Glomerular visceral epithelial cell (primary cell): Measurements from ENCODE around the gene PCIF1.
"Not testable (repeated sequence)": the region's sequence is repeated elsewhere in the genome, so short reads cannot be mapped to it uniquely, and the experiment has no call there.

Experiments used
- DNase-seq: peaks from one replicate; pipeline ENCODE4 v3.0.0-alpha.2; 2016; ENCODE audit errors: extremely low spot score

Gene PCIF1

GRCh38 chr20:45947110-45947866, 12.8 kb downstream of the PCIF1 start:
- no peak for DNase-seq

DNA sequence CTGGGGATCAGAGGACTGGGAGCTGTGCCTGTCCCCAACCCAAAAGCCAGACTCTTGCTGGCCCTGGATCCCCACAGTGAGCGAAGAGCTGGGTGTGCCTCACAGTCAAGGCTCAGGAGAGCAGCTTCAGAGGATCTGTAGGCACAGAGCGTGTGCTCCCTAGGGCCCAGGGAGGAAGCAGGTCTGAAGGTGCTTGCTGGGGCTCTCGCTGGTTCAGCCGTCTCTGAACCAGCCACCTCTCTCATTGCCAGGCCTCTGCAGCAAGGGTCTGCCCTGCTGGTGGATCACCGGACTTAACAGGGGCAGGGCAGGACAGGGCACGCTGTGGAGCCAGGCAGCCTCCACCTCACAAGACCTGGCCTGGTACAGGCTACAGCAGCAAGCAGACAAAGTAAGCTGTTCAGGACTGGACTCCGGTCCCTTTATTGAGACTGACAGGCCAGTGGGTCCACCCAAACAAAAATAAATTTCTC, 13.8 kb downstream of the PCIF1 start:
- no peak for DNase-seq

GRCh38 chr20:45948742-45949541, 14.5 kb downstream of the PCIF1 start:
- DNase-seq: no peak

DNA sequence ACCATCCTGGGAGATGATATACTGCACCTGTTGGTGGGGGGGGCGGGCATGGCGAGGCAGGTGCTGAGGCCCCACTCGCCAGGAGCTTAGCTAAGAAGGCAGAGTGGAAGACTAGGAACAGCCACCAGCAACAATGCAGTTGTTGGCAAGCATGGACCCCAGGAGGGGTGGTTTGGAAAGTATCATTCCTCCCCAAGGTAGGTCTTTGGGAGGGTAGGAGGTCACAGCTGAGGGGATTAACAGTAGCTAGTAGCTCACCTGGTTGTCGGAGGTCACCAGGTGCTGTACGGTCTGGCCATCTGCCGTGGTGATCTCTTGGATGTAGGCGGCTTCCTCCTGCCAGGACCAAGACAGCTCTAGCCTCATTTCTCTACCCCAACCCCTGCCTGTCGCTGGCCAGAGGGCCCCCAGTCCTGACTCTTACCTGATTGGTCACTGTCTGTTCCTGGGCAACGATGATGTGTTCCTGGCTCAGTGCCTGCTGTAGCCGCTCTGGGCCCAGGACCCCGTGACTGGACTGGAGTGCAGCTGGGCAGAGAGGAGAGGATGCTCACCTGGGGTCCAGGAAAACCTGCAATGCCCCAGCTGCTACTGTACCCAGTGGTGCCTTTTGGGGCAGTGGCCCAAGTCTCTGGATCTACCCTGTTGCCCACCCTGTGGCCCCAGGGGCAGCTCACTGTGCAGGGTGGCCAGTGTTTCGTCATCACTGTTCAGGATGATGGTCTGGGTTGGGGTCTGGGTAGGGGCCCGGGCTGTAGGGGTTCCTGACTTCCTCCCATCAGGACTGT, 15.3 kb downstream of the PCIF1 start:
- DNase-seq: no peak

- DNase-seq: no peak
Measured at GRCh38 chr20:45950330-45950646, 15.8 kb downstream of the PCIF1 start.

- no peak for DNase-seq
Measured at GRCh38 chr20:45951925-45952834, 17.7 kb downstream of the PCIF1 start.

- DNase-seq: no peak
Measured at GRCh38 chr20:45952861-45953260, 18.4 kb downstream of the PCIF1 start.

DNA sequence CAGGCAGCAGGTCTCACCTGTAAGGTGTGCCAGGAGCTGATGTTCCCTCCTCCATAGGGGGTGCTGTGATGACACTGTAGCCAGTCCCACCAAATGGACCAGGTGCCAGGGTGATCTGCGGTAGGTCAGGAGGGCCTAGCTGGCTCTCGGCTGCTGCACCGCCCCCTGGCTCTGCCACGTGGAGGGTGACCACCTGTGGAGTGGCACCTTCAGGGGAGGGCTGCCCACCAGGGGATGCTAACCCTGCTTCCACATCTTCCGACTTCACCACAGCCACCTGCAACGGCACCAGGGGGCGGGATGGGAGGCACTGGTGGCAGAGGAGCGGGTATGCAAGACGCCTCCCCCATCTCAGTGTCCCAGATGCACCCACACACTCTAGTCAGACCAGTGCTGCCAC, 19.2 kb downstream of the PCIF1 start:
- no peak for DNase-seq

DNA sequence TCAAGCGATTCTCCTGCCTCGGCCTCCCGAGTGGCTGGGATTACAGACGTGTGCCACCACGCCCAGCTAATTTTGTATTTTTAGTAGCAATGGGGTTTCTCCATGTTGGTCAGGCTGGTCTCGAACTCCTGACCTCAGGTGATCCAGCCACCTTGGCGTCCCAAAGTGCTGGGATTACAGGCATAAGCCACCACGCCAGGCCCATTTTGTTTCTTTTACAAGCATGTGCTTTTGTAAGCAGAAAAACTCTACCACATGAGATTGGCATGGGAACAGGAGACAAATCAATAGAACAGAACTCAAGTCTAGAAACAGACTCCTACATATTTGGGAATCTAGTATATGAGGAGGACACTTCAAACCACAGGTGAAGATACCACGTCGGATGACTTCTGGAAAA, 21.8 kb downstream of the PCIF1 start:
- not testable (repeated sequence) for DNase-seq

- no peak for DNase-seq
Measured at GRCh38 chr20:45957021-45957941, 22.8 kb downstream of the PCIF1 start.

GRCh38 chr20:45958593-45958992, 24.1 kb downstream of the PCIF1 start:
- no peak for DNase-seq

GRCh38 chr20:45959126-45959525, 24.6 kb downstream of the PCIF1 start:
- DNase-seq: no peak

DNA sequence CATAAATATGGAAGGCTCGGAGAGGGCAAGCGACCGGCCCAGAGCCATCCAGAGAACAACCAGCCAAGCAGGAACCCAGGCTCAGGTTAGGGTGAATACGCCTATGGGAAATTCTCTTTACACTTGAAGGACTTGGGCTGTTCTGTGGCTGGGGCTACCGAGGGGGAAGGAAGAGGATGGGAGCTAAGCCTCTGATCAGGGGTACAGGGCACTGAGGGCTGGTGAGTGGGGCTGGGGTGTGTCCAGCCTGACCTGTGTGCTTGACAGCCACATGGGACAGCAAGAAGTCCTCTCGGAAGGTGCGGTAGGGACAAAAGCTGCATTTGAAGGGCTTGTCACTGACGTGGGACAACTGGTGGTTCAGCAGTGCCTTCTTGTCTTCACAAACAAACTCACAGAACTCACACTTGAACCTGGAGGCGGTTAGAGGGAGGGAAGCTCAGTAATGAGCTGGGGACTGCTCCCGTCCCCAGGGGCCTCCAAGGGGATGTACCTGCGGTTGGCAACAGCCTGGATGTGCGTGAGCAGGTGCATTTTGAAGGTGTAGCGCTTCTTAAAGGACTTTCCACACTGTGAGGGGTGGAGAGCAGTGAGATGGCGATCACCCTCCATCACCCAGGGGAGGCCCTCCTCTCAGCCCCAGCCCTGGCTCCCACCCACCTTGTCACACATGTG, 25.6 kb downstream of the PCIF1 start:
- no peak for DNase-seq

DNA sequence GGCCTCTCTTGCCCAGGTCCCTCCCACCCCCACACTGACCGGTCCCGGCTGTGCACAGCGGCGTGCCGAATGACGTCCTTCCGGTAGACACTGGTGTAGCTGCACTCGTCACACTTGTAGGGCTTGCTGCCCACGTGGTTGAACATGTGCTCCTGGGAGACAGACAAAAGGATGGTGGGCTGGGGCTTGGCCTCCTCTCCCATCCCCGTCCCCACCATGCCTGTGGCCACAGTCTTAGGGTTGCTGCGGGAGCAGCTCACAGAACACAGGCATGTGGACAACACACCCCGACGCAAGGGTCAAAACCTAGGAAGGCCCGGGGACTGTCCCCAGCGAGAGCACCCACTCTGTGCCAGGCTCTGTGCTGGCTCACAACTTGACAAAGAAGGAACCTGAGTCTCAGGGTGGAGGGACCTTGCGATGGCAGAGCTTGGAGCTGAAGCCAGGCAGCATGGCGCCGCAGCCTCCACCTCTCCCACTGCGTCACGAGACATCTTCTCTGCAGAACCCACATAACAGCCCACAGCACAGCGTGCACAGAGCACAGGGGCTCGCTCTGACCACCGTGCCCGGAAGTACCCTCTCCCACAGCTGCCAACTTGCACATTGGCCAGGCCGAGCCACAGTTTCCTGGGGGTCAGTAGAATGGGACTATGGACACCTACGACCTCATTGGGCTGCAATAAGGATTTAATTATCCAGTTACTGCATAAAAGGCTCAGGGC, 27.7 kb downstream of the PCIF1 start:
- DNase-seq: no peak

- DNase-seq: peak; percentile 37
Measured at GRCh38 chr20:45963059-45964005, 28.8 kb downstream of the PCIF1 start.

DNA sequence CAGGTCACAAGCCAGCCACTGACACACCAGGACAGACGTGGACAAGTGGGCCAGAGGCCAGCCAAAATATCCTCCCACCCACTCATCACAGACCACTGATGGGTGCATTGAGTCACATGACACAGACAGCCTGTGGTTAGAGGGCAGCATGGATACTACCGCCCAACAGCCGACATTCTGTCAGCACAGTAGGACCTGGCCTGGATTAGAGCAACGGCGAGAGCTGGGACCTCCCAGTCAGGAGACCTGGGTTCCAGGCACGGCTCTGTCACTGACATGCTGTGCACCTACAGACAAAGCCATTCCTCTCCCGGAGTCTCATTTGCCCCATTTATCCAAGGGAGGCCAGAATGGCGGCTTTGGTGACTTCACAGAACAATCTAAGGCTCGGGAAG, 29.5 kb downstream of the PCIF1 start:
- no peak for DNase-seq

DNA sequence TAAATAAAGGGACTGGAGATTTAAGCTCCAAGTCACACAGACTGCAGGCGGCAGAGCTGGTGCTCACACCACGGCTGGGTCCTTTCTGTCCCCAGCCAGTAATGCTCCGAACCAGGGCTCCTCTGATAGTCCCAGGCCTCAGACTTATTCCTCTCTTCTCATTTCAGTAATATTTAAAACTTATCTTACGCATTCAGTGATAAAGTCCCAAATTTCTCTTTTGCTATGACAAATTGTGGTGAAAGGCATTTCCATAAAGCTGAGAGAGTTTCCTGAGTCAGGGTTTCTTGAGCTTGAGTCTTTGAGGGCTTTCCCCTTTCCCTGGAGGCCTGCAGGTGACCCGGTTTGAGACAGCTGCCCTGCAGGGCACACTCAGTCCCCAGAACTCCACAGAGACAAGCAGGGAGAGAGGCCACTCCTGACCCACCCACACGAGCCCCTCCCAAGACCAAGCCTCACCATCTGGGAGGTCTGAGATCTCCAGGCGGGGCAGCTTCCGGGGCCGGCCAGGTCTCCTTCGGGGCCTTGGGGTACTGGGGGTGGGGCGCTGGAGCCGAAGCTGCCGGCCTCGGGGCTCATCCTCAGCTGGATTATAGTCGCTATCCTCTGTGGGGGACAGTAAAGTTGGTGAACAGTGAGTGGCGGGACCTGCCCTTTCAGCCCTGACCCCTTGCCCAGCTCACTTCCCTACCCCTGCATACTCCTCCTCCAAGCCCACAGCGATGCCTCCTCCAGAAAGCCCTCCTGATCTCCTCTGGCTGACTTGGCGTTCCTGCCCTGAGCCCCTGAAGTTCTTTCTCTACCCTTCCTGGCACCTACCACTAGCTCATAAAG, 30.9 kb downstream of the PCIF1 start:
- no peak for DNase-seq
